ENCODE data around the gene SLC16A3.

The SLC16A3 gene

DNA sequence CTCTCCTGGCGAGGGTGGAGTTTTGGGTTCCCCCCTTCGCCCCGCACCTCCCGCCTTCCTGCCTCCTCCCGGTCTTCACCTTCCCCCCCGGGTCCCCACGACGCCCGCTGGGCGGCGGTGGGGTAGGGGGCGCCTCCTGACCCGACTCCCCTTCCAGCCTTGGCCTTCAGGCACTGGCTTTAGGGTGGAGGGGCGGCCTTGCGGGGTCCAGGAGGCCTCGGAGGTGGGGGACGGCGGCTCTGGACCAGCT is 2.4 kb downstream of the SLC16A3 start:
- no peak for TF ChIP-seq CTCF (IDR thresholded peaks at IDR 0.05; ENCODE audit: extremely low read depth, missing control alignments)
- DNase-seq (ENCODE audit: low spot score): no peak

- no peak for TF ChIP-seq CTCF (IDR thresholded peaks at IDR 0.05; ENCODE audit: extremely low read depth, missing control alignments)
These were observed 2.9 kb downstream of the SLC16A3 start for GRCh38 chr17:82231562-82232321.

GRCh38 chr17:82232322-82232820 is 3.5 kb downstream of the SLC16A3 start:
- DNase-seq (ENCODE audit: low spot score): no peak
- TF ChIP-seq CTCF (IDR thresholded peaks at IDR 0.05; ENCODE audit: extremely low read depth, missing control alignments): no peak

More at GRCh38 chr17:82231562-82232321, 2.9 kb downstream of the SLC16A3 start:
- no peak for DNase-seq (ENCODE audit: low spot score)

DNA sequence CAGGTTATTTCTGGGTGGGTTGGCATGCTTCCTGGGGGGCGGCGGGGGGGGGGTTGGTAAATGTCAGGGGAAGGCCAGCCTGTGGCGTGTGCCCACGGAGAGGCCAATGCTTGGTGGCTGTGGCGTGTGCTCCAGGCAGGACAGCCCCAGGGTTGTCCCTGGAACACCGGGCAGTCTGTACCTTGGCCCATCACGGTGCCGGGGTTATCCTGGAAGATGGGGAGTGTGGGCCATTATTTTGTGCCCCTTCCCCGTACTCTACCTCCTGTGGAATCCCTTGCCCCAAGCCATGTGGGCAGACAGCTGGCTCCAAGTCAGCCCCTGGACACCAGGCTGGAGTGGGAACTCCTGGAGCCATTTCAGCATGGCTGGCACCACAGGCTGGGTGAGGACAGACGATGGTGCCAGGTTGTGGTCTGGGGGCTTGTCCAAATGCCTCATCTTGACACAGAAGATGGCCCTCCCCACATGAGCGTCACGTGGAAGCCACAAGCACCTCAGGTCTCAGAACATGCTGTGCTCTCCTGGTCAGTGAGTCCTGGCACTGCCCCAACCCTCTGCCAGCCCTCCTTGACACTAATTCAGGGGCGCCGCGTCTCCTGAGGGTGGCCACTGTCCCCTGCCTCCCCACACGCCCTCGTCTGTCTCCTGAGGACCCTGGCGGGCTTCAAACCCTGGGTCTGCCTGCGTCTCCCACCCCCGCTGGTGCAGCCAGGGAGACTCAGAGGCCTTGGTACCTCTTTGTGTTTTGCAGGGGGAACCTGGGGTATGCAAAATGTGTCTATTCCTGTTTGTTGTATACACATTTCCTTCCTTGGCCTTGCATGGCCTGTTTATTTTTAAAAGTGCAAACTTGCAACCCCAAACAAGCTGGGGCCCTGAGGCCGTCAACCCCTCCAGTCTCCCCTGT is 4.3 kb downstream of the SLC16A3 start:
- TF ChIP-seq CTCF (IDR thresholded peaks at IDR 0.05; ENCODE audit: extremely low read depth, missing control alignments): no peak
- DNase-seq (ENCODE audit: low spot score): no peak

DNA sequence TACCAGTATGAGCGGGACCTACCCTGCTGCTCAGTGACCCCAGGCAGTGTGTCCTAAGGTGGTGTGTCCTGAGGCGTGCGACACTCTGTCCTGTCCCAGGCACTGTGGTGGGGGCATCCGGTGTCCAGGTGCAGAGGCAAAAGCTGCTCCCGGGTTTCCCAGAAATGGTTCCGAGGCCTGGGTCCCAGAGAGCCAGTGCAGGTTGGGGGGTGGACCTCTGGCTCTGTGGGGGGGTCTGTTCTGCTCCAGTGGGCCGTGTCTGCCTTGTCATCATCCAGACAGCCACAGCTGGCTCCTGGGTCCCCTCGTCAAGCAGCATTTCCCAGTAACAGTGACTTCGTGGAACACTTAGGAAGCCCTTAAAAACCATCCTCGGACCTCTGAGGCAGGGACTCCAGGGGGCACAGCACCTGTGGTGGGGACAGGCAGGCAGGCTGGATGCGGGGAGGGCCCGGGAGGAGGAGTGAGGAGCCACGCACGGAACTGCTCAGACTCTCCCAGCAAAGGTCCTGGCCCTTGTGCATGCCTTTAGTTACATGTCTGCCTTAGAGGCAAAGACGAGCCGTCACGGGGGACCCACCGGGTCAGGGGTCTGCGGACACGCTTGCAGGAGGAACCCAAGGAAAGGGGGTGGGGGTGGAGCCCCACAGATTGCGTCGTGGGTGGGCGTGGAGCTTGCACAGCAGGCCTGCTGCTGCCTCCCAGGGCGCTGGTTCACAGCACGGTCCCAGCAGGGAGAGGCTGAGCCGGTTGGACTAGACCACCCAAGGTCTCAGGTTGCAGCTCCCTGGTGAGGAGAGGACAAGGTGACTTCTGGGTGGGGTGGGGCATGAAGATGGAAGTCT is 5.6 kb downstream of the SLC16A3 start:
- DNase-seq (ENCODE audit: low spot score): no peak

GRCh38 chr17:82235056-82235774 is 6.4 kb downstream of the SLC16A3 start:
- TF ChIP-seq CTCF (IDR thresholded peaks at IDR 0.05; ENCODE audit: extremely low read depth, missing control alignments): no peak

More for the DNA sequence above, 5.6 kb downstream of the SLC16A3 start:
- no peak for TF ChIP-seq CTCF (IDR thresholded peaks at IDR 0.05; ENCODE audit: extremely low read depth, missing control alignments)

More at GRCh38 chr17:82235056-82235774, 6.4 kb downstream of the SLC16A3 start:
- DNase-seq (ENCODE audit: low spot score): no peak

All from GM20000 (cell line).